Activated T-cell treated with anti-CD3 and anti-CD28 coated beads, Interleukin-2, amount 50 U/mL, for 4 hours (primary cell): ENCODE measurements around the gene FOXD4L3. TPM values are rescaled to one million over a fixed set of nuclear protein-coding genes. Genes with fewer than 3 reads are reported as not detected.
"Not testable (repeated sequence)": the region's sequence is repeated elsewhere in the genome, so short reads cannot be mapped to it uniquely, and the experiment has no call there.

Source experiments
- ATAC-seq, 2 donors: fragments of 200-7000 bp; cut with Tn5 transposase; one replicate each; pipeline ENCODE4 v1.10.0; 2021
- DNase-seq: peaks from one replicate; pipeline ENCODE4 v3.0.0-alpha.2; 2020
- H3K27me3 Mint-ChIP-seq: one replicate; pipeline ENCODE4 v1.8.0; 2021; ENCODE audit warnings: low read depth, mixed read lengths
- H3K36me3 Mint-ChIP-seq: one replicate; pipeline ENCODE4 v1.8.0; 2022; ENCODE audit warnings: mixed read lengths; ENCODE audit not compliant: insufficient read depth
- H3K4me1 Mint-ChIP-seq: one replicate; pipeline ENCODE4 v1.8.0; 2021; ENCODE audit warnings: low read depth, mixed read lengths
- H3K4me3 Mint-ChIP-seq: one replicate; pipeline ENCODE4 v1.8.0; 2021; ENCODE audit warnings: mild to moderate bottlenecking, moderate library complexity, mixed read lengths
- H3K9me3 Mint-ChIP-seq: one replicate; pipeline ENCODE4 v1.8.0; 2021; ENCODE audit warnings: mixed read lengths
- total RNA-seq, 3 donors: library from RNA; stranded (reverse); gene quantifications; one replicate each; pipeline ENCODE4 v1.2.1, GENCODE V29; 2021

The FOXD4L3 gene
- total RNA-seq: not detected

- H3K27me3 Mint-ChIP-seq, ATAC-seq, H3K4me1 Mint-ChIP-seq, DNase-seq, H3K4me3 Mint-ChIP-seq, H3K36me3 Mint-ChIP-seq, H3K9me3 Mint-ChIP-seq: not testable (repeated sequence)
Observed at GRCh38 chr9:68302567-68302966, at the start of gene FOXD4L3. FOXD4L3 (plus strand) TSS chr9:68302867; CDS start chr9:68302952, 85 bp downstream.

- H3K27me3 Mint-ChIP-seq, H3K4me3 Mint-ChIP-seq, H3K9me3 Mint-ChIP-seq, ATAC-seq, H3K4me1 Mint-ChIP-seq, H3K36me3 Mint-ChIP-seq, DNase-seq: not testable (repeated sequence)
Observed at GRCh38 chr9:68281041-68281440, 21.6 kb upstream of the FOXD4L3 start.

- not testable (repeated sequence) for H3K4me1 Mint-ChIP-seq, H3K4me3 Mint-ChIP-seq, ATAC-seq, H3K36me3 Mint-ChIP-seq, DNase-seq, H3K27me3 Mint-ChIP-seq, H3K9me3 Mint-ChIP-seq
Observed at GRCh38 chr9:68303771-68304170, 1.1 kb downstream of the FOXD4L3 start.

GRCh38 chr9:68304212-68304611, 1.5 kb downstream of the FOXD4L3 start:
- H3K9me3 Mint-ChIP-seq, H3K4me1 Mint-ChIP-seq, H3K36me3 Mint-ChIP-seq, ATAC-seq, H3K27me3 Mint-ChIP-seq, H3K4me3 Mint-ChIP-seq, DNase-seq: not testable (repeated sequence)

GRCh38 chr9:68304777-68305176, 2.1 kb downstream of the FOXD4L3 start:
- not testable (repeated sequence) for ATAC-seq, H3K4me3 Mint-ChIP-seq, H3K4me1 Mint-ChIP-seq, H3K27me3 Mint-ChIP-seq, H3K36me3 Mint-ChIP-seq, H3K9me3 Mint-ChIP-seq, DNase-seq

GRCh38 chr9:68305680-68306285, 3.1 kb downstream of the FOXD4L3 start:
- not testable (repeated sequence) for ATAC-seq, H3K4me3 Mint-ChIP-seq, DNase-seq, H3K4me1 Mint-ChIP-seq, H3K36me3 Mint-ChIP-seq, H3K9me3 Mint-ChIP-seq, H3K27me3 Mint-ChIP-seq

GRCh38 chr9:68306391-68306964, 3.8 kb downstream of the FOXD4L3 start:
- not testable (repeated sequence) for H3K4me3 Mint-ChIP-seq, DNase-seq, H3K36me3 Mint-ChIP-seq, H3K4me1 Mint-ChIP-seq, H3K27me3 Mint-ChIP-seq, H3K9me3 Mint-ChIP-seq
- peak in 1 of 2 donors; percentile 40 for ATAC-seq

- not testable (repeated sequence) for DNase-seq, H3K9me3 Mint-ChIP-seq
- ATAC-seq: peak; percentile 38 to 39
Observed at GRCh38 chr9:68307127-68307526, 4.5 kb downstream of the FOXD4L3 start.

GRCh38 chr9:68307654-68308053, 5.0 kb downstream of the FOXD4L3 start:
- H3K4me3 Mint-ChIP-seq, H3K36me3 Mint-ChIP-seq, H3K27me3 Mint-ChIP-seq, DNase-seq, H3K4me1 Mint-ChIP-seq, ATAC-seq, H3K9me3 Mint-ChIP-seq: not testable (repeated sequence)

More at GRCh38 chr9:68307127-68307526, 4.5 kb downstream of the FOXD4L3 start:
- not testable (repeated sequence) for H3K36me3 Mint-ChIP-seq, H3K4me1 Mint-ChIP-seq, H3K27me3 Mint-ChIP-seq, H3K4me3 Mint-ChIP-seq

GRCh38 chr9:68311208-68311607, 8.5 kb downstream of the FOXD4L3 start:
- not testable (repeated sequence) for DNase-seq, H3K27me3 Mint-ChIP-seq, H3K4me3 Mint-ChIP-seq, H3K4me1 Mint-ChIP-seq, ATAC-seq, H3K9me3 Mint-ChIP-seq, H3K36me3 Mint-ChIP-seq

GRCh38 chr9:68318209-68318608, 15.5 kb downstream of the FOXD4L3 start:
- ATAC-seq: peak; percentile 28 to 29
- DNase-seq, H3K9me3 Mint-ChIP-seq, H3K27me3 Mint-ChIP-seq, H3K4me3 Mint-ChIP-seq, H3K4me1 Mint-ChIP-seq, H3K36me3 Mint-ChIP-seq: not testable (repeated sequence)

GRCh38 chr9:68323749-68324148, 21.1 kb downstream of the FOXD4L3 start:
- not testable (repeated sequence) for H3K27me3 Mint-ChIP-seq, H3K4me3 Mint-ChIP-seq, H3K4me1 Mint-ChIP-seq, H3K9me3 Mint-ChIP-seq, H3K36me3 Mint-ChIP-seq, ATAC-seq, DNase-seq

GRCh38 chr9:68324518-68324917, 21.9 kb downstream of the FOXD4L3 start:
- H3K9me3 Mint-ChIP-seq, ATAC-seq, DNase-seq, H3K27me3 Mint-ChIP-seq, H3K4me3 Mint-ChIP-seq, H3K4me1 Mint-ChIP-seq, H3K36me3 Mint-ChIP-seq: not testable (repeated sequence)

GRCh38 chr9:68329106-68329505, 26.4 kb downstream of the FOXD4L3 start:
- ATAC-seq, DNase-seq, H3K4me3 Mint-ChIP-seq: not testable (repeated sequence)

GRCh38 chr9:68330531-68331173, 28.0 kb downstream of the FOXD4L3 start:
- not testable (repeated sequence) for ATAC-seq, H3K36me3 Mint-ChIP-seq, H3K4me3 Mint-ChIP-seq, DNase-seq, H3K4me1 Mint-ChIP-seq, H3K27me3 Mint-ChIP-seq, H3K9me3 Mint-ChIP-seq

More at GRCh38 chr9:68329106-68329505, 26.4 kb downstream of the FOXD4L3 start:
- not testable (repeated sequence) for H3K36me3 Mint-ChIP-seq, H3K9me3 Mint-ChIP-seq, H3K4me1 Mint-ChIP-seq, H3K27me3 Mint-ChIP-seq
